Endothelial cell of umbilical vein (primary cell): ENCODE measurements around the gene ZSWIM7. TPM values are rescaled to one million over a fixed set of nuclear protein-coding genes. Genes with fewer than 3 reads are reported as not detected.
A peak's percentile ranks its signal among the peaks of the same experiment; 100 is the strongest.

Source experiments
- BruUV-seq: library from RNA; stranded (reverse); fragments of 400-500 nt; replicated peaks from 2 replicates; lab custom pipeline; 2021; lab: Mats Ljungman, UMichigan
- CTCF ChIA-PET: fragments of 300-600, 350-600 bp; sonication (Branson Sonifier 250); formaldehyde crosslinking; loops from one replicate; lab custom pipeline; 2021; ENCODE audit warnings: antibody characterized with exemption, inconsistent platforms; lab: Charles Lee
- POLR2A ChIA-PET: fragments of 300-600, 350-600 bp; sonication (Branson Sonifier 250); formaldehyde crosslinking; loops from one replicate; lab custom pipeline; 2021; ENCODE audit warnings: antibody characterized with exemption, inconsistent platforms; lab: Charles Lee
- DNase-seq: peaks from one replicate; pipeline ENCODE4 v3.0.0-alpha.2; 2011; ENCODE audit warnings: low read depth, low spot score
- FAIRE-seq: peaks from 2 replicates; lab custom pipeline; 2011; peaks lifted over from hg19 to GRCh38; lab: Jason Lieb, UNC
- H2AFZ ChIP-seq: 2 replicates; pipeline ENCODE4 v1.6.0; 2012; ENCODE audit warnings: low read depth, low read length, control low read depth, inconsistent platforms
- H3K27ac ChIP-seq: 2 replicates; pipeline ENCODE4 v1.5.1; 2011; ENCODE audit warnings: low read depth, mild to moderate bottlenecking, control low read depth, low read length, moderate library complexity; ENCODE audit not compliant: insufficient read depth
- H3K27me3 ChIP-seq, 2 experiments: 2 replicates each; pipeline versions ENCODE4 v1.6.0 to v1.6.1; 2011; ENCODE audit warnings: low read length in 2 of 2, mixed read lengths in 1 of 2; ENCODE audit not compliant: control insufficient read depth in 2 of 2, insufficient read depth in 2 of 2
- H3K36me3 ChIP-seq, 2 experiments: 2 replicates in 1 of 2; 3 replicates in 1 of 2; pipeline ENCODE4 v1.5.1; 2011; ENCODE audit warnings: low read length in 2 of 2, mild to moderate bottlenecking in 1 of 2, moderate library complexity in 1 of 2; ENCODE audit not compliant: control insufficient read depth in 2 of 2, insufficient read depth in 2 of 2; ENCODE audit errors: extremely low read depth in 1 of 2
- H3K4me1 ChIP-seq: 3 replicates; pipeline ENCODE4 v1.5.1; 2011; ENCODE audit warnings: mild to moderate bottlenecking, low read length; ENCODE audit not compliant: control insufficient read depth, insufficient read depth; ENCODE audit errors: extremely low read depth
- H3K4me2 ChIP-seq: 2 replicates; pipeline ENCODE4 v1.6.1; 2011; ENCODE audit warnings: low read length, control low read depth, mixed read lengths; ENCODE audit not compliant: insufficient read depth
- H3K4me3 ChIP-seq, 3 experiments: fragments of 200-600 bp in 1 of 3; sonication (generic), shearing (Covaris generic) in 1 of 3; replicated peaks in 1 of 3; 2 replicates each; pipeline ENCODE4 v1.5.1; 2011 to 2016; ENCODE audit warnings: control low read depth in 3 of 3, low read length in 3 of 3, mild to moderate bottlenecking in 2 of 3, inconsistent platforms in 1 of 3, low read depth in 1 of 3, moderate library complexity in 1 of 3; ENCODE audit not compliant: insufficient read depth in 1 of 3
- H3K79me2 ChIP-seq: 2 replicates; pipeline ENCODE4 v1.6.0; 2012; ENCODE audit warnings: low read length, inconsistent platforms; ENCODE audit not compliant: control insufficient read depth, insufficient read depth
- H3K9ac ChIP-seq: replicated peaks from 2 replicates; pipeline ENCODE3; 2011; ENCODE audit warnings: low read length, control low read depth; ENCODE audit not compliant: insufficient read depth; ENCODE audit errors: extremely low read depth
- H3K9me1 ChIP-seq: replicated peaks from 3 replicates; pipeline ENCODE4 v1.6.0; 2011; ENCODE audit warnings: mild to moderate bottlenecking, low read length; ENCODE audit not compliant: control insufficient read depth, insufficient read depth; ENCODE audit errors: extremely low read depth
- H3K9me3 ChIP-seq: replicated peaks from 2 replicates; pipeline ENCODE4 v1.5.1; 2012; ENCODE audit warnings: low read length, inconsistent platforms; ENCODE audit not compliant: control insufficient read depth, insufficient read depth
- H4K20me1 ChIP-seq: replicated peaks from 2 replicates; pipeline ENCODE3; 2011; ENCODE audit warnings: mild to moderate bottlenecking, low read length; ENCODE audit not compliant: control insufficient read depth, insufficient read depth; ENCODE audit errors: extremely low read depth
- EZH2 ChIP-seq: IDR thresholded peaks from 2 replicates; pipeline ENCODE4 v1.6.1; 2012; ENCODE audit warnings: borderline replicate concordance, low read depth, mild to moderate bottlenecking, moderate library complexity, low read length, inconsistent platforms; ENCODE audit not compliant: severe bottlenecking
- FOS ChIP-seq: IDR thresholded peaks from 2 replicates; pipeline ENCODE4 v1.6.1; 2011; ENCODE audit warnings: mild to moderate bottlenecking, low read length, moderate library complexity, borderline replicate concordance; ENCODE audit not compliant: insufficient read depth
- JUN ChIP-seq: IDR thresholded peaks from 2 replicates; pipeline ENCODE4 v1.6.1; 2011; ENCODE audit warnings: borderline replicate concordance, low read depth; ENCODE audit not compliant: insufficient read length, insufficient read depth
- dilution Hi-C: fragments of 300-500 bp; cut with MboI; formaldehyde crosslinking; loops from one replicate; pipeline ENCODE4 v1.15.0; 2019; ENCODE audit warnings: low sequenced_read_pairs; ENCODE audit not compliant: extremely low pct_ligation_motif_present
- intact Hi-C: fragments of 100-400 bp; cut with micrococcal nuclease; formaldehyde crosslinking; loops from one replicate; pipeline ENCODE4 v1.10.0; 2022
- polyA plus RNA-seq, 4 experiments: library from polyadenylated mRNA; depleted of rRNA in 3 of 4; stranded (reverse) in 3 of 4; unstranded in 1 of 4; fragments of >200 nt; gene quantifications; 2 replicates each; pipeline versions ENCODE4 v1.2.1 to v1.2.3, GENCODE V29; 2011 to 2012; ENCODE audit warnings: missing spikeins in 1 of 4
- total RNA-seq: library from RNA; stranded (reverse); gene quantifications from 2 replicates; pipeline ENCODE4 v1.2.3, GENCODE V29; 2021
- TF ChIP-seq, protein P1 (sequence below): IDR thresholded peaks from 2 replicates; pipeline ENCODE4 v1.6.1; 2011; ENCODE audit not compliant: insufficient read depth, insufficient read length
- TF ChIP-seq, protein P2 (sequence below), 2 donors: IDR thresholded peaks; 1 replicate in 1 of 2; 2 replicates in 1 of 2; pipeline ENCODE4 v1.5.1; 2011; ENCODE audit warnings: low read length in 2 of 2, mild to moderate bottlenecking in 2 of 2, moderate library complexity in 2 of 2, control low read depth in 1 of 2, inconsistent platforms in 1 of 2, low read depth in 1 of 2; ENCODE audit not compliant: insufficient read depth in 1 of 2; ENCODE audit errors: extremely low read depth in 1 of 2

Gene ZSWIM7
- total and polyA plus RNA-seq, 2 donors (not counting 3 experiments of a cell fraction or from before 2014, with no cell fraction given) = 18.0 to 33.8 TPM

DNA sequence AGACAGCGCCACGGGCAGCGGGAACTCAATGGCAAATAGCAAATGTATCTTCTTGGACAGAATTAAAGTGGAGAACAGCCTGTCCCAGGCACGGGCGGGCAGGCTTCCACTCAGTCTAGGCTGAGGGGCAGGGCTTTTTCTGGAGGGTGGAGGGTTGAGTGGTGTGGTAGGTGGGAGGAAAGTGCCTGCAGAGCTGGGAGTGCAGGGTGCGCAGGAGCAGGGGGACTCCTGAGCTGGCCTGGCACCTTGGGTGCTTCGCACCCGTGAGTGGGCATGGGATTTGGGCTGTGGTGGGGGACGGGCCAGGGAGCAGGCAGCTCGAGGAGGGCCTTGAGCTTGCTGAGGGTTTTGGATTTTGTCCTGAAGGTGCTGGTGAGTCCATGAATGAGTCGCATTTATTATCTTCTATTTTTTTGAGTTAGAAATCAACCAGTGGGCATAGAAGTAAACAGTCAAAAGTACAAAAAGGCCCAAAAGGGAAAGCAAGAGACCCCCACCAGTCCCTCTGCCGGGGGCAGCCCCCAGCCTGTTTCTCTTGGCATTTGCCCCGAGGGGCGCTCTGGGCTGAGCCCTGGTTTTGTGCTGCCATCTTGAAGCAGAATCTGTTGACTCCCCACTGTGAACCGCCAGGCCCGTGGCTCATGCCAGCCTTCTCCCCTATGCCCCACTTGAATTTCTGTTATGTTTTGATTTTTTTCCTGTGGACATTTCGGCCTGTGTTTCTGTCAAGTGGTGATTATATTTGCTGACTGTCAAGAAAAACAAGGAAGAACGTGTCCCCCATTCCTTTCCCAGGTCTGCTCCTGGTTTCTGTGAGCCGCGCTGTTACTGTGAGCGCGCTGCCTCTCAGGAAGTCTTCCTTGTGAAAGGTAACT is 46.4 kb downstream of the ZSWIM7 start:
- no peak overlapping the region for H2AFZ ChIP-seq
- H3K36me3 ChIP-seq = no peaks in the 10 kb centered on the region
- H4K20me1 ChIP-seq = no peaks in the 10 kb centered on the region
- no peaks in the 10 kb centered on the region for H3K9me1 ChIP-seq
- CTCF ChIA-PET = interaction anchor here (1.3 to 1.9 kb wide), 2 partner anchors 8 to 46 kb away, joined by 5 to 19 read pairs; partner anchors contain the start of gene ADORA2B
- no TSS peak for BruUV-seq
- H3K79me2 ChIP-seq = peaks cover 35% of the 10 kb centered on the region
- H3K9ac ChIP-seq = no peak overlapping the region
- dilution Hi-C loops (no loop called here), intact Hi-C loops (no loop called here)
- no peaks in the 10 kb centered on the region for H3K27me3 ChIP-seq
- peak overlapping the region; percentile 48 for H3K27ac ChIP-seq
- no peak overlapping the region for H3K4me2 ChIP-seq
- POLR2A ChIA-PET = no interaction called here
- FAIRE-seq = no peak
- H3K4me3 ChIP-seq = no peak overlapping the region
- peaks cover 23% of the 10 kb centered on the region for H3K4me1 ChIP-seq
- H3K9me3 ChIP-seq = no peaks in the 10 kb centered on the region
- DNase-seq = no peak
- no peak for TF ChIP-seq FOS

DNA sequence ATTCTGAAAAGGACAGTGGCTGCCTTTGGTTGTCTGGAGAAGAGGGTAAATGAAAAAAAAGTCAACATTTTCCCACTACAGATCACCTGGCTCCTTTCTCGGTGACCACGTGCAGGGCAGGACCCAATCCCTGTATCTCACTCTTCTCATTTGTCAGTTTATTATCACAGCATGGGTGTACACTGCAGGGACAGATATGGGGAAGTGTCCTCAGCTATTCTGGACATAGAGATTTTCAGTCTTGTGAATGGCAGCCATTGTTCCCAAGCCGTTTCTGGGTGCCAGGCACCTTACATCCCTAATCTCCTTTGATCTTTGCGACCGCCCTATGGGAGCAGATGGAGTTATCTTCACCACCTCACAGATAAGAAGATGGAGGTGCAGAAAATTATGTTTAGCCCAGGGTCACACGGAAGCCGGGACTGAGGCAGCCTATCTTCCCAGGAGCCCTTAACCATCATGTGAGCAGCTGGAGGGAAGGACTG is 47.4 kb downstream of the ZSWIM7 start:
- FAIRE-seq = no peak
- dilution Hi-C loops = no loop called here
- no peak overlapping the region for H2AFZ ChIP-seq
- TF ChIP-seq EZH2 (no peak), JUN (no peak), FOS (no peak)
- TF ChIP-seq, protein P1, sequence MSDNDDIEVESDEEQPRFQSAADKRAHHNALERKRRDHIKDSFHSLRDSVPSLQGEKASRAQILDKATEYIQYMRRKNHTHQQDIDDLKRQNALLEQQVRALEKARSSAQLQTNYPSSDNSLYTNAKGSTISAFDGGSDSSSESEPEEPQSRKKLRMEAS = no peak
- TF ChIP-seq, protein P2, sequence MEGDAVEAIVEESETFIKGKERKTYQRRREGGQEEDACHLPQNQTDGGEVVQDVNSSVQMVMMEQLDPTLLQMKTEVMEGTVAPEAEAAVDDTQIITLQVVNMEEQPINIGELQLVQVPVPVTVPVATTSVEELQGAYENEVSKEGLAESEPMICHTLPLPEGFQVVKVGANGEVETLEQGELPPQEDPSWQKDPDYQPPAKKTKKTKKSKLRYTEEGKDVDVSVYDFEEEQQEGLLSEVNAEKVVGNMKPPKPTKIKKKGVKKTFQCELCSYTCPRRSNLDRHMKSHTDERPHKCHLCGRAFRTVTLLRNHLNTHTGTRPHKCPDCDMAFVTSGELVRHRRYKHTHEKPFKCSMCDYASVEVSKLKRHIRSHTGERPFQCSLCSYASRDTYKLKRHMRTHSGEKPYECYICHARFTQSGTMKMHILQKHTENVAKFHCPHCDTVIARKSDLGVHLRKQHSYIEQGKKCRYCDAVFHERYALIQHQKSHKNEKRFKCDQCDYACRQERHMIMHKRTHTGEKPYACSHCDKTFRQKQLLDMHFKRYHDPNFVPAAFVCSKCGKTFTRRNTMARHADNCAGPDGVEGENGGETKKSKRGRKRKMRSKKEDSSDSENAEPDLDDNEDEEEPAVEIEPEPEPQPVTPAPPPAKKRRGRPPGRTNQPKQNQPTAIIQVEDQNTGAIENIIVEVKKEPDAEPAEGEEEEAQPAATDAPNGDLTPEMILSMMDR (IDR thresholded peaks at IDR 0.05; ENCODE audit: extremely low read depth in 1 of 2, insufficient read depth in 1 of 2, low read depth in 1 of 2, low read length in 2 of 2) = no peak
- H3K27me3 ChIP-seq = no peaks in the 10 kb centered on the region
- no peaks in the 10 kb centered on the region for H4K20me1 ChIP-seq
- intact Hi-C loops = no loop called here
- peaks cover 22% of the 10 kb centered on the region for H3K4me1 ChIP-seq
- peaks cover 42% of the 10 kb centered on the region for H3K79me2 ChIP-seq
- no peak for DNase-seq
- no peak overlapping the region for H3K4me3 ChIP-seq
- H3K4me2 ChIP-seq = no peak overlapping the region
- H3K27ac ChIP-seq = no peak overlapping the region
- H3K9me3 ChIP-seq = no peaks in the 10 kb centered on the region
- BruUV-seq = no TSS peak
- no peak overlapping the region for H3K9ac ChIP-seq
- ChIA-PET CTCF (interaction anchor here (0.9 to 1.3 kb wide), 2 partner anchors 19 to 47 kb away, joined by 3 to 5 read pairs; no protein-coding TSS in a partner anchor), POLR2A (interaction anchor here (0.6 kb wide), 1 partner anchor 20 kb away, joined by 6 read pairs; no protein-coding TSS in a partner anchor)
- no peaks in the 10 kb centered on the region for H3K9me1 ChIP-seq
- no peaks in the 10 kb centered on the region for H3K36me3 ChIP-seq
